ENCODE measurements around the gene GRIK2. TPM values are rescaled to one million over a fixed set of nuclear protein-coding genes. Genes with fewer than 3 reads are reported as not detected.

The GRIK2 gene
- total and polyA plus RNA-seq, 2 donors (not counting 3 experiments of a cell fraction or from before 2014, with no cell fraction given), result not detected

DNA sequence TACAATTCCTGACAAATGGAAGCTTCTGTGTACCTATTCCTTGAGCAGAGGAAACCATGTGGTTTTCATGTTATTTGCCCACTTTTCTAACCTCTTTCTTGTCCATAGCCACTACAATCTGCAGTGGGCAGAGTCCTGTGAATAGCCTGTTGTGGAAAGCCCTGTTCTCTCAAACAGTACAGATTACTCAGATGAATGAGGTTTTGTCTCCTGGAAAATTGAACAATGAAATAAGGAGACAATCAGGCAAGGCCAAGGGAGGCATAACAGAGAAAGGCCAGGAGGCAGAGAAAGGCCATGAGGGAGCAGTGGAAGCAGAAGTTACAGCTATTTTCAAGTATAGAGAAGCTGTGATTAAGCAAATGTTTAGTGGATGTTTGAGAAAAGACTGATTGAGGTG is 189.3 kb downstream of the GRIK2 start:
- DNase-seq (ENCODE audit: low read depth, low spot score) (no peak), FAIRE-seq (no peak)
- intact Hi-C loops (cut with micrococcal nuclease), result no loop called here
- Histone ChIP-seq H3K79me2 (ENCODE audit: control insufficient read depth, insufficient read depth, low read length) (no peaks in the 10 kb centered on the region), H2AFZ (ENCODE audit: low read depth, low read length) (no peak overlapping the region), H3K9ac (replicated peaks; ENCODE audit: extremely low read depth, insufficient read depth, low read length) (no peak overlapping the region), H3K27ac (ENCODE audit: insufficient read depth, low read depth, low read length) (no peak overlapping the region), H3K36me3 (ENCODE audit: control insufficient read depth in 2 of 2, extremely low read depth in 1 of 2, insufficient read depth in 2 of 2, low read length in 2 of 2) (no peaks in the 10 kb centered on the region), H3K4me3 (replicated peaks in 1 of 3; ENCODE audit: insufficient read depth in 1 of 3, low read depth in 1 of 3, low read length in 3 of 3) (no peak overlapping the region), H3K9me1 (replicated peaks; ENCODE audit: control insufficient read depth, extremely low read depth, insufficient read depth, low read length) (no peaks in the 10 kb centered on the region), H3K4me1 (ENCODE audit: control insufficient read depth, extremely low read depth, insufficient read depth, low read length) (no peaks in the 10 kb centered on the region), H3K27me3 (ENCODE audit: control insufficient read depth in 2 of 2, insufficient read depth in 2 of 2, low read length in 2 of 2) (no peaks in the 10 kb centered on the region), H4K20me1 (replicated peaks; ENCODE audit: control insufficient read depth, extremely low read depth, insufficient read depth, low read length) (no peaks in the 10 kb centered on the region), H3K4me2 (ENCODE audit: insufficient read depth, low read length) (no peak overlapping the region), H3K9me3 (replicated peaks; ENCODE audit: control insufficient read depth, insufficient read depth, low read length) (no peaks in the 10 kb centered on the region)
- POLR2A ChIA-PET, result no interaction called here
- dilution Hi-C loops (cut with MboI; ENCODE audit: extremely low pct_ligation_motif_present, low sequenced_read_pairs), result no loop called here
- BruUV-seq (replicated peaks), result no TSS peak
- TF ChIP-seq, protein P1, sequence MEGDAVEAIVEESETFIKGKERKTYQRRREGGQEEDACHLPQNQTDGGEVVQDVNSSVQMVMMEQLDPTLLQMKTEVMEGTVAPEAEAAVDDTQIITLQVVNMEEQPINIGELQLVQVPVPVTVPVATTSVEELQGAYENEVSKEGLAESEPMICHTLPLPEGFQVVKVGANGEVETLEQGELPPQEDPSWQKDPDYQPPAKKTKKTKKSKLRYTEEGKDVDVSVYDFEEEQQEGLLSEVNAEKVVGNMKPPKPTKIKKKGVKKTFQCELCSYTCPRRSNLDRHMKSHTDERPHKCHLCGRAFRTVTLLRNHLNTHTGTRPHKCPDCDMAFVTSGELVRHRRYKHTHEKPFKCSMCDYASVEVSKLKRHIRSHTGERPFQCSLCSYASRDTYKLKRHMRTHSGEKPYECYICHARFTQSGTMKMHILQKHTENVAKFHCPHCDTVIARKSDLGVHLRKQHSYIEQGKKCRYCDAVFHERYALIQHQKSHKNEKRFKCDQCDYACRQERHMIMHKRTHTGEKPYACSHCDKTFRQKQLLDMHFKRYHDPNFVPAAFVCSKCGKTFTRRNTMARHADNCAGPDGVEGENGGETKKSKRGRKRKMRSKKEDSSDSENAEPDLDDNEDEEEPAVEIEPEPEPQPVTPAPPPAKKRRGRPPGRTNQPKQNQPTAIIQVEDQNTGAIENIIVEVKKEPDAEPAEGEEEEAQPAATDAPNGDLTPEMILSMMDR (IDR thresholded peaks at IDR 0.05; ENCODE audit: extremely low read depth in 1 of 2, insufficient read depth in 1 of 2, low read depth in 1 of 2, low read length in 2 of 2), result no peak
- TF ChIP-seq POLR2A (IDR thresholded peaks at IDR 0.05; ENCODE audit: low read depth, low read length) (no peak), POLR2AphosphoS5 (IDR thresholded peaks at IDR 0.05; ENCODE audit: insufficient read depth, low read depth, low read length) (no peak), JUN (IDR thresholded peaks at IDR 0.05; ENCODE audit: borderline replicate concordance, insufficient read depth, insufficient read length, low read depth) (no peak), EZH2 (IDR thresholded peaks at IDR 0.05; ENCODE audit: borderline replicate concordance, low read depth, low read length, severe bottlenecking) (no peak), GATA2 (IDR thresholded peaks at IDR 0.05; ENCODE audit: insufficient read depth, insufficient read length, low read depth, low read length) (no peak), MAX (IDR thresholded peaks at IDR 0.05; ENCODE audit: insufficient read depth, insufficient read length) (no peak), FOS (IDR thresholded peaks at IDR 0.05; ENCODE audit: borderline replicate concordance, insufficient read depth, low read length) (no peak)
- CTCF ChIA-PET, result no interaction called here

All from endothelial cell of umbilical vein (primary cell).